Epithelial cell of prostate (primary cell): ENCODE measurements around the gene YIF1B.

Experiments used
- DNase-seq: peaks from one replicate; pipeline ENCODE4 v3.0.0-alpha.2; 2011; ENCODE audit warnings: low read depth, low spot score
- H3K27ac ChIP-seq: fragments of 450-650 bp; 2 replicates; pipeline ENCODE4 v1.5.1; 2017; ENCODE audit warnings: mild to moderate bottlenecking

Gene YIF1B

DNA sequence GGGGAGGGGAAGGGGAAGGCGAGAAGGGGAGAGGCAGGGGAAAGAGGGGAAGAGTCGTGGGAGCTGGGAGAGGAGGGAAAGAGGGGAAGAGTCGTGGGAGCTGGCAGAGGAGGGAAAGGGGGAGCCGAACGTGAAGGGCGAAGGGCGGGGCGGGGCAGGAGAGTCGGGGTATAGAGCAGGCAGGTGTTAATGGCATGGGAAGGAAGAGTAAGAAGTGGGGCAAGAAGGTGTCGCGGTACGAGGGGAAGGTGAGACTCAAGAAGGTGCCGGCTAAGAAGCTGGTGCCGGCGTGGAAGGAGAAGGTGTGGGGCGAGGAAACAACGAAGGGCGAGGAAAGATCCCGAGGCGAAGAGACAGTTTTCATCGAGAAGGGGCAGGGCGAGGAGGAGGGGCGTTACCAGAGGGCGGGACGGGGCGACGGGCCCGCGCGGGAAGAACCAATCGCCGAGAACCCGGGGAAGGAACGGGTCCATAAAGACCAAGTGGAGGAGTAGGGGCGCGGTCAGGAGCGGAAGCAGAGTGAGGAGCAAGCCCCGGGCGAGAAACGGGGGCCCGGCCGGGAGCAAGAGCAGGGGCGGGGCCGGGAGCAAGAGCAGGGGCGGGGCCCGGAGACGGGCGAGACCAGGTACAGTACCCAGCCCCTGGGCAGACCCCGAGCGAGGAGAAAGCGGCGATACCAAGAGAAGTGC, 20.3 kb upstream of the YIF1B start:
- peak; percentile 88 for DNase-seq
- peak overlapping the region; percentile 89 for H3K27ac ChIP-seq

DNA sequence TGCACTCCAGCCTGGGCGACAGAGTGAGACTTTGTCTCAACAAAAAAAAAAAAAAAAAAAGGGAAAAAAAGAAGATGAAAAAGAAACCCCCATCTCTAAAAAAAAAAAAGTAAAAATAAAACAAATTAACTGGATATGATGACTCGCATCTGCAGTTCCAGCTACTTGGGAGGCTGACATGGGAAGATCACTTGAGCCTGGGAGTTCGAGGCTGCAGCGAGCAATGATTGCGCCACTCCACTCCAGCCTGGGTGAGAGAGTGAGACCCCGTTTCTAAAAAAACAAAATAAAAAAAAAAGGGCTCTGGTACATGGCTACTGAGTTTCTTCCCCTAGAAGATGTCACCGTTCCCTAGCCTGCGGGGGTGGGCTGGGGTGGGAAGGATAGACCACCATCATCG, 17.5 kb upstream of the YIF1B start:
- DNase-seq, result no peak

DNA sequence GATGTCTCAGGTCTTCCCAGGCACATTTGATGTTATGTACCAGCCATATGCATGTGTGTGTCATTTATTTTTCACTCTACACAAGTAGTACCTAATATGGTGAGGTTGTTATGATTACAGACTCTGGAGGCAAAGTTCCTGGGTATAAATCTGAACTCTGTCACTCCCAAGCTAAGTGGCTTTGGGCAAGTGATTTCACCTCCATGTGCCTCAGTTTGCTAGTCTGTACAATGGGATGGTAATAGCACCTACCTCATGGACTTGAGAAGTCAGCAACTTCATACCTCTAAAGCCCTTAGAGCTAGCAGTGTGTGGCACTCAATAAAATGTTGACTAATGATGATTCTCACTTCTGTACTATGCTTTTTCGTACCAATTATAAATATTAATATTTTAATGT, 16.0 kb upstream of the YIF1B start:
- H3K27ac ChIP-seq, result no peak overlapping the region
- DNase-seq, result no peak

More for the DNA sequence above, 17.5 kb upstream of the YIF1B start:
- no peak overlapping the region for H3K27ac ChIP-seq

DNA sequence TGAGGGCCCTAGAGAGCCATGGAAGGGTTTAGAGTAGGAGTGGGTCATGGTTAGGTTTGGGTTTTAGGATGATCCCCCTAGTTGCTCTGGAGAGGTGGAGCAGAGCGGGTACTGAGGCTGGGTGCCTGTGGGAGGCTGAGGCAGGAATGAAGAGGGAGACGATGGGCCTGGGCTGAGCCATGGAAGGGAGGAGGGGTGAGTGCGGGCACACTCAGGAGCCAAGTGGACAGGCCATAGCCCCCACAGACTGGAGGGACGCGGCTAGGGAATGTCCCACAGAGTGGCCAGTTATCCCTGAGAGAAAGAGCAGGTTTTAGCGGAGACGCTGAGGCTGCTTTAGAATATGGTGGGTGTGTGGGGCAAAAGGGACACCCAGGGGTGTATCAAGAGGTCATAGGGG, 13.9 kb upstream of the YIF1B start:
- no peak for DNase-seq
- H3K27ac ChIP-seq, result no peak overlapping the region

DNA sequence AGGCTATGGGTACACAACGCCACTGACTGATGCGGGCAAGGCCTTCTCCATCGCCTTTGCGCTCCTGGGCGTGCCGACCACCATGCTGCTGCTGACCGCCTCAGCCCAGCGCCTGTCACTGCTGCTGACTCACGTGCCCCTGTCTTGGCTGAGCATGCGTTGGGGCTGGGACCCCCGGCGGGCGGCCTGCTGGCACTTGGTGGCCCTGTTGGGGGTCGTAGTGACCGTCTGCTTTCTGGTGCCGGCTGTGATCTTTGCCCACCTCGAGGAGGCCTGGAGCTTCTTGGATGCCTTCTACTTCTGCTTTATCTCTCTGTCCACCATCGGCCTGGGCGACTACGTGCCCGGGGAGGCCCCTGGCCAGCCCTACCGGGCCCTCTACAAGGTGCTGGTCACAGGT, 10.8 kb upstream of the YIF1B start:
- H3K27ac ChIP-seq, result no peak overlapping the region
- DNase-seq, result no peak

DNA sequence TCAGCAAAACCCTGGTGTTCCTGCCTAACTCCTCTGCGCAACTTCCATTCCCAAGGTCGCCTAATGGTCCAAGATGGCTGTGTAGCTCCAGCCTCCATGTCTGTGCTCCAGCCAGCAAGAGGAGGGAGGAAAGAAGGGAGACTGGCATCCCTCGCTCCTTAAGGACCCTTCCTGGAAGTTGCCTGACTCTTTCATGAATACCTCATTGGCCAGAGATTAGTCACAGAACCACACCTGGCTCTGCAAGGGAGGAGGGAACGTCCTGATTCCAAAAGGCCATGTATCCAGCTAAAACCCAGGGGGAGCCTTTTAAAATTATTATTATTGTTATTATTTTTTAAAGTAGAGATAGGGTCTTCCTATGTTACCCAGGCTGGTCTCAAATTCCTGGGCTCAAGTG, 8.7 kb upstream of the YIF1B start:
- no peak for DNase-seq
- H3K27ac ChIP-seq, result peak overlapping the region; percentile 66

DNA sequence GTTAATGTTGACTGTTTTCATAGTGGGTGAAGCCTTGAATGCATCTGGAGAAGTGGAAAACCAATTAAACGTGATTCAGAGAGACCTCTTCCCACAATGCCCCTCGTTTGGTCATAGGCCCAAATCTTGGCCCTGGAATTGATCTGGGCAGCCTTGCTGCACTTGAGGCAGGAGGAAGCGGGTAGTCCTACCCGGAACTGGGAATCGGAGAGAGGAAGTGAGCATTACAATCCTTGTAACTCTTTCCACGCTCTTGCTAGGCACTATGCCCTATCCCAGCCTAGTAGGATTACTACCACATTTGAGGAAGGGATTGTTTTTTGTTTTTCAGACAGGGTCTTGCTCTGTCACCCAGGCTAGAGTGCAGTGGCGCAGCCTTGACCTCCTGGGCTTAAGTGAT, 7.5 kb upstream of the YIF1B start:
- peak overlapping the region; percentile 66 for H3K27ac ChIP-seq
- no peak for DNase-seq

DNA sequence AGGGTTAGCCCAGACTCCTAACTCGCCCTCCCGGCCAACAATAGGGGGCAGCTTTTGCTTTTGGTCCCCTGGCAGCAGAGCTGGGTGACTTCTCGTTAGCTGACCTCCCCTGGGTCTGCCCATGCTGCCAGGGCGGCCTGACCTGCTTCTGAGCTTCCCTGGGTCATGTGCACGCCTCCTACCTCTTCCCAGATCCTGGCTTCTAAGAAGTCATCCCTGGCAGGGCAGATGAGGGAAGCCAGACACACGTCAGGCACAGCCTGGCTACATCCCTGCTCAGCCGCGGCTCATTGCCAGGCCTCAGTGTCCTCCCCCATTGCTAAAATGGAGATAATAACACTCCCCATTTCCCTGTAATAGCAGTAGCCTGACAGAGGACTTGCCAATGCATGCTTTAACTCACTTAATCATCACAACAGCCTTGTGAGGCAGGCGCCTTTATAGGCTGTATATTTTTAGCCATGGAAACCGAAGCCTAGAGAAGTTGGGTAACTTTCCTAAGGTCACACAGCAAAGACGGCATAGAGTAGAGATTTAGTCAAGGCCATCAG, 6.0 kb upstream of the YIF1B start:
- H3K27ac ChIP-seq, result peak overlapping the region; percentile 77
- peak; percentile 82 for DNase-seq

DNA sequence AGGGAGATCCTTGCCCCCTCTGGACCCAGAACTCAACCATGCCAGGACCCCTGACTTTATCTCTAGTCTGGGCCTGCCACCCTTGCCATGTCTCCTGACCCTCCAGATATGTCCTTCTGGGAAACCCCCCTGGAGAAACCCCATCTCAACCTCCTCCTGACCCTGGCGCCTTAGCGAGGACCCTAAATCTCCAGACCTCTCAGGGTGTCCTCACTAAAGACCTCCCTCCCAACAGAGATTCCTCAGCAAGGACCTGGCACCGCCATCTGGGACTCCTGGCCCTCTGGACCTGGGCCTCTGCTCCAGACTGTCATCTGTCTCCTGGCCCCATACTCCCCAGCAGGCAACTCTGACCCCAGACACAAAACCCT, 5.2 kb upstream of the YIF1B start:
- peak overlapping the region; percentile 77 for H3K27ac ChIP-seq
- DNase-seq, result no peak

DNA sequence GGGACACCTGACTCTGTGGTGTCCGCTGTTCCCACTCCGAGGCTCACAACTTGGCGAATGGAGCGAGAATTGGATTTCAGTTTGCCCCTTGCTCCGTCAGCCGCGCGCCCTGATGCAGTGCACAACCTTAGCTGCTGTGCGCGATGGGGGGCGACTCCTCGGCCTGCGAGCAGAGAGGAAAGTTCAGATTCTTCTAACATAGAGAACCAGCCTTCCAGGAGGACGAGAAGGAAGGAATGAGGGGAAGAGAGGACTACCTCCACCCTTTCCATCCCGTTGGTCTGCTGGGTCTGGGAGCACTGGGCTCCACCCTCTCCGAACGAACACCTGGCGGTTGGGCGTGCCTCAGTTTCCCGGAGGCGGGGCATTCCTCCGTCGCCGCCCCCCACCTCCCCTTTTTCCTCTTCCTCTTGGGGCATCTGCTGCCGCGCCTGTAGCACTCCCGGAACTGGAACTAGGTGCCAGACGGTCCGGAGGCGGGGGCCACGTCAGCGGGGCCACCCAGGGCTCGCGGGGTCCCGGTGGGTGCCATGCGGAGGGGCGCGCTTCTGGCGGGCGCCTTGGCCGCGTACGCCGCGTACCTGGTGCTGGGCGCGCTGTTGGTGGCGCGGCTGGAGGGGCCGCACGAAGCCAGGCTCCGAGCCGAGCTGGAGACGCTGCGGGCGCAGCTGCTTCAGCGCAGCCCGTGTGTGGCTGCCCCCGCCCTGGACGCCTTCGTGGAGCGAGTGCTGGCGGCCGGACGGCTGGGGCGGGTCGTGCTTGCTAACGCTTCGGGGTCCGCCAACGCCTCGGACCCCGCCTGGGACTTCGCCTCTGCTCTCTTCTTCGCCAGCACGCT, 3.9 kb upstream of the YIF1B start, which contains the start of gene KCNK6:
Gene KCNK6, plus strand, starts transcription at position 425 of the 838 bp plus-strand sequence. Its CDS starts 106 bp downstream, at position 531.
- DNase-seq, result no peak
- H3K27ac ChIP-seq, result peak within 1 kb of the TSS; percentile 77

DNA sequence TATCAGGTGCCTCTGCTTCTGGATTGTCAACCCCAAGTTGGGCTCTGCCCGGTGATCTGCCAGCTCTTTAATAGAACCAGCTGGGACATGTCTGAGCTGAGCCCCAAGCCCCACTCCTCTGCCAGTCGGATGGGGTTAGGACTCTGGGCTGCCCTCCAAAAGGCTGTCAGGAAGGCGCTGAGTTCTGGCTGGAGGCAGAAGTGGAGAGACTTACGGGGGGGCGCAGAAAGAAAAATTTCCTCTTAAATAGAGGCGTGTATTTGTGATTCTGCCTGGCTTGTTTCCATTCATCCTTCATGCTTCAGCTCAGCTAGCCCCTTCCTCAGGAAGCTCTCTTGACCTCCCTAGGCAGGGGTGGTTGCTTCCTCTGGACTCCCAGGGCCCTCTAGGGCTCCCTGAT, 2.9 kb upstream of the YIF1B start:
- DNase-seq, result no peak
- H3K27ac ChIP-seq, result peak overlapping the region; percentile 77

DNA sequence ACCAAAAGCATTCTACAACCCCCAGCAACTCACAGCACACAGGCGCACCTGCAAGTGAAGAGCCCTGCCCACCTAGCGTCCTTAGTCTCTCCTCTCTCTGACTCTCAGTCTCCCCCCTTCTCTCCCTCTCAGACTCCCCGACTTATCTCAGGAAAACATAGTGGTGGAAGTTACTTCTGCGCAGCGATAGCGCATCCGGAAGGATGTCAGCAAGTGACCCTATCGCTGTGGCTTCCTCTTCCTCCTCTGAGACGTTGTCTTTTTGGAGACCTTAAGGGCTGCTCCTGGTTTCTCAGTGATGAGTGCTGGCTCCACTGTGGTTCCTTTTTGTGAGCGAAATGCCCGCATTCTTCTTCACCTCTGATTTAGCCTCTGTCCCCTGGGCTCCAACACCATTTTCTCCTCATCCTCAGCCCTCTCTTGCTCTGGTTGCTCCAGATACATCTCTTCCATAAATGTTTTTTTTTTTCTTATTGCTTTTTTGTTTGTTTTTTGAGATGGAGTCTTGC, 1.4 kb upstream of the YIF1B start:
- no peak for DNase-seq
- H3K27ac ChIP-seq, result no peak overlapping the region

DNA sequence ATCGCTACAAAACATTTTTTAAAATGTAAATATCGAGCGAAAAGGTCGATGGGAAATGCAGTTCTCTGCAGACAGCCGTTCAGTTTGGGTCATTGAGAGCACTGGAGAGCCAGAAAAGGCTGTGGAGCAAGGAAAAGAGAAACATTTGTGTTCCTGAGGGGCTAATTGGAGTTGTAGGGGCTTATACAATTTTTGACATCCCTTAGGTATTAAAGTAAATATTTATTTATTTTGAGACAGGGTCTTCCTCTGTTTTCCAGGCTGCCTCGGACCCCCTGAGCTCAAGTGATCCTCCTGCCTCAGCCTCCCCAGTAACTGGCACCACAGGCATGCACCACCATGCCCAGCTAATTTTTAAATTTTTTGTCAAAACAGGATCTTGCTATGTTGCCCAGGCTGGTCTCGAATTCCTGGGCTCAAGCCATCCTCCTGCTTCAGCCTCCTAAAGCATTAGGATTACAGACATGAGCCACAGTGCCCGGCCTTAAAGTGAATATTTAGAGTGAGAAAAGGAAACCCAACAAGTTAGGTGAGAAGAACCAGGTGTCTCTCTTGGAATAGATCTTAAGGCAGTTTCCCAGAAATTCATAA, 825 bp upstream of the YIF1B start:
- H3K27ac ChIP-seq, result peak overlapping the region; percentile 75
- no peak for DNase-seq

DNA sequence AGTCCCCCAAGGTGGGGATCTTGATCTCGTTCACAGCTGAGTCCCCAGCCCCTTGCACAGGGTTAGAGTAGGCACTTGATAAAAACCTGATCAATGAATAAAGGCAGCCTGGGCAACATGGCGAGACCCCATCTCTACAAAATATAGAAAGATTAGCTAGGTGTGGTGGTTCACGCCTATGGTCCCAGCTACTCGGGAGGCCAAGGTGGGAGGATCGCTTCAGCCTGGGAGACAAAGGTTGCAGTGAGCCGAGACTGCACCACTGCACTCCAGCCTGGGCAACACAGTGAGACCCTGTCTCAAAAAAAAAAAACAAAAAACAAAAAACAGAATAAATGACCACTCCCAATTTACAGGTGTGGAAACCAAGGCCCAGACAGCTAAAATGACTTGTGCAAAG, 4.8 kb downstream of the YIF1B start:
- DNase-seq, result no peak
- H3K27ac ChIP-seq, result peak overlapping the region; percentile 17

DNA sequence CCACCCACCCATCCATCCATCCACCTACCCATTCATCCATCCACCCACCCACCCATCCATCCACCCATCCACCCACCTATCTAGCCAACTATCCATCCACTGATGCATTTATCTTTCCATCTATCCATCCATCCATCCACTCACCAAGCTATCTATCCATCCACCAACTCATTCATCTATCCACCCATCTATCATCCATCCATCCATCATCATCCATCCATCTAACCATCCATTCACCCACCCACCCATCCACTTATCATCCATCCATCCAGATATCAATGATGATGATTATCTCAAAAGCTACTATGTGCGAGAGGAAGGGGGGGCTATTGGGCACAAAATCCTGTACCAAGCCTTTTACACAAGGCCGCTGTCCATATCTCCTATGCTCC, 5.5 kb downstream of the YIF1B start:
- no peak overlapping the region for H3K27ac ChIP-seq

DNA sequence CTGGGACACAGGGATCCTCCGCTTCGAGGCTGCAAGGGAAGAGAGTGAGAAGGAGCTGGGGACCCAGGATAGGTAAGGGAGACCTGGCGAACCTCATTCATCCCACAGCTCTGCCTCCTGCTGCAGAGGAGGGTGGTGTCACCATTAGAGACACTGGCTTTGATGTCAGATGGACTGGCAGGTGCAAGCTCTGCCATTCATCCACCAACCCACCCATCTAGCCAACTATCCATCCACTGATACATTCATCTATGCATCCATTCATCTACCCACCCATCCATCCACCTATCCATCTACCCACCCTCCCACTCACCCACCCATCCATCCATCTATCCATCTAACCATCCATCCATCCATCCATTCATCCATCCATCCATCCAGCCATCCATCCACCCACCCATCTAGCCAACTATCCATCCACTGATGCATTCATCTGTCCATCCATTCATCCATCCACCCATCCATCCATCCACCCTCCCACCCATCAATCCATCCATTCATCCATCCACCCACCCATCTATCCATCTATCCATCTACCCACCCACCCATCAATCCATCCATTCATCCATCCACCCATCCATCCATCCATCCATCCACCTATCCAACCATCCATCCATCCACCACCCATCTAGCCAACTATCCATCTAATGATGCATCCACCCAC, 6.0 kb downstream of the YIF1B start:
- no peak for DNase-seq
- no peak overlapping the region for H3K27ac ChIP-seq

More for the DNA sequence above, 5.5 kb downstream of the YIF1B start:
- no peak for DNase-seq

DNA sequence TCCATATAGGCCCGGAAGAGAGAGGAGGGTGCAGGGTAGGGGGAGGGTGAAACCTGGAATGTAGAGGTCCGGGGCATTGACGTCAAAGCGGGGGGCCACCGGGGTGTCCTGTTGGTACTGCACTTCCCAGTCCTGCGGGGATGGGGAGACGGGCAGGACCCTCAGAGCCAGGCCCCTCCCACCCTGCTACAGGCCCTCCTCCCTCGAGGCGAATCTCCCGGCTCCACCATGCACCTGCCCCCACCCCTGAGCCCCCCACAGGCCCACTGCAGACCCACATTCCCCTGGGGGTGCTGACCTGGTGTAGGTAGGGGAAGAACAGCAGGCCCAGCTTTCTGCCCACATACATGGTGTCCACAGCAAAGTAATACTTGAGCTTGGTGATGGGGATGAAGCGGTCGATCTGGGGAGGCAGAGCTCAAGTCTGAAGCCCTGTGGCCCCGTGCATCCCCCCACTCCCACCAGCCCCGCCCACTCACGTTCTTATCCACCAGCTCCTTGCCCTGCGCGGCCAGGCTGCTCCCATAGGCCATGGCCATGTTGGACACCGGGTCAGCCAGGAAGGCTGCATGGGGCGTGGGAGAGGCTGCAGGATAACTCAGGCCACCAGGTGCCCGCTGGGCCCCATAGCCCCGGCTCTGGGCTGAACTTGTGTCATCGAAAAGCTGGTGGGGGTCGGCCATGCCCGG, 6.7 kb downstream of the YIF1B start:
- no peak for DNase-seq

DNA sequence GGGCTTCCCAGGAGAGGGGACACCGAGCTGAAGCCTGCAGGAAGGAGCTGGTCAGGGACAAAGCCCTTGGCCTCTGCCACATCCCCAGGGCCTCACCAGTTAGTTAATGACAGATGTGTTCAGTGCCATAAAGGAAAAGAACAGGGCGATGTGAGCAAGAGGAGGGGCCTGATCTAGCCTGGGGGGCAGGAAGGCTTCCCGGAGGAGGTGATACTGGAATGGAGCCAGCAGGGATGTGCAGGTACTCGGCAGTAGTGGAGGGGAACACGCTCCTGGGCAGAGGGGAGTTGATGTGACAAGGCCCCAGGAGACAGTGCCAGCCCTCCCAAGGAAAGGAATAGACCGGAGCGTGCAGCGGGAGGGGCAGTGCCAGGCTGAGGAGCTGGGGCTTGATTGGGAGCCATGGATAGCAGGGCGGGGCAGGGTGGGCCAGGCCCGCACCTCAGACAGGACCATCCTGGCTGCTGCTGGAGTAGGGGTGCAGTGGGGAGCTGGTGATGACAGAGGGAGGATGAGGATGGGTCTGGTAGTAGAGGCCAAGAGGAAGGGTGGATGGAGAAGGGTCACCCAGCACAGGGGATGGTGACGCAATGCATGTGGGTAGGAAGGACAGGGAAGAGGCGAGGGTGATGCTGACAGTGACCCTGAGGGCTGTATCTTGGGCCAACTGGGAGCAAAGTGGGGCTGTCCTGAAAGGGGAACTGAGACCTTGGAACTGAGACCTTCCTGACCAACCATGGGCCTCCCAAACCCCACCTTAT, 7.6 kb downstream of the YIF1B start:
- DNase-seq, result no peak
- H3K27ac ChIP-seq, result peak overlapping the region; percentile 99

More for the DNA sequence above, 6.7 kb downstream of the YIF1B start:
- H3K27ac ChIP-seq, result no peak overlapping the region

DNA sequence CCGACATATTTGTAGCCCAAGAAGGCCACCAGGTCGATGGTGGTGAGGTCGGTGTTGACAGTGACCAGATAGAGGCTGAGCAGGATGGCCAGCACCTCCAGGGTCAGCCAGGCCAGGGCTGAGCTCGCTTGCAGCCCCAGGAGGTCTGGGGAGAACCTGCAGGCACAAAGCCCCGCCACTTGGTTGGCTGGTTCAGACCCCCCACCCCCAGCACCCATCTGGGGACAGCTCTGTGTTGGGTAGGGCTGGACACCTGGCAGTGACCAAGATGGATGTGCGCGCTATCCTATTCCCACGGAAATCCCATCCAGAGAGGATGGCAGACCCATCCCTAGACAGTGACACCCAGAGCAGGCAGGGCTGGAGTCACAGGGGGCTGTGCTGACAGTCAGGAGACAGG, 8.2 kb downstream of the YIF1B start:
- no peak for DNase-seq
- H3K27ac ChIP-seq, result peak overlapping the region; percentile 99
